Glomerular endothelial cell (primary cell): Measurements from ENCODE around the gene TREM2. TPM values are rescaled to one million over a fixed set of nuclear protein-coding genes. Genes with fewer than 3 reads are reported as not detected.
"Not testable (repeated sequence)": the region's sequence is repeated elsewhere in the genome, so short reads cannot be mapped to it uniquely, and the experiment has no call there.

ENCODE experiments used
- DNase-seq: peaks from one replicate; pipeline ENCODE4 v3.0.0-alpha.2; 2011; ENCODE audit warnings: low read depth, low spot score; ENCODE audit errors: extremely low read depth
- total RNA-seq: library from RNA; depleted of rRNA; stranded (reverse); fragments of >200 nt; gene quantifications from 2 replicates; pipeline ENCODE4 v1.2.3, GENCODE V29; 2015

Gene TREM2
- total RNA-seq, 1 donor from 2014 or later: not detected

GRCh38 chr6:41156001-41156400 is 6.9 kb downstream of the TREM2 start:
- DNase-seq: no peak

GRCh38 chr6:41155132-41155805 is 7.6 kb downstream of the TREM2 start:
- DNase-seq: no peak

- DNase-seq: no peak
Observed at GRCh38 chr6:41153992-41154625, 8.8 kb downstream of the TREM2 start, which contains the start of gene TREML1. Gene TREML1 (minus strand): TSS chr6:41154347. CDS start chr6:41154288, 59 bp downstream.

- DNase-seq: no peak
Observed at GRCh38 chr6:41153451-41153850, 9.5 kb downstream of the TREM2 start.

- no peak for DNase-seq
Observed at GRCh38 chr6:41150671-41151070, 12.2 kb downstream of the TREM2 start.

- DNase-seq: no peak
Observed at GRCh38 chr6:41147917-41148316, 15.0 kb downstream of the TREM2 start.

GRCh38 chr6:41136911-41137310 is 26.0 kb downstream of the TREM2 start:
- no peak for DNase-seq

GRCh38 chr6:41135062-41135832 is 27.7 kb downstream of the TREM2 start:
- DNase-seq: no peak

GRCh38 chr6:41132254-41132653 is 30.7 kb downstream of the TREM2 start:
- DNase-seq: no peak

- DNase-seq: no peak
Observed at GRCh38 chr6:41125282-41125681, 37.6 kb downstream of the TREM2 start.

GRCh38 chr6:41122918-41123317 is 40.0 kb downstream of the TREM2 start:
- no peak for DNase-seq

GRCh38 chr6:41122373-41122772 is 40.5 kb downstream of the TREM2 start:
- DNase-seq: no peak

- DNase-seq: no peak
Observed at GRCh38 chr6:41120058-41120457, 42.9 kb downstream of the TREM2 start.

GRCh38 chr6:41119508-41119907 is 43.4 kb downstream of the TREM2 start:
- no peak for DNase-seq

GRCh38 chr6:41115027-41115426 is 47.9 kb downstream of the TREM2 start:
- not testable (repeated sequence) for DNase-seq

GRCh38 chr6:41111017-41111416 is 51.9 kb downstream of the TREM2 start:
- DNase-seq: no peak

Other genes with a start within 250 kb of the TREM2 start
- gene UNC5CL, start 123.9 kb downstream of the TREM2 start, total RNA-seq: 0.10 TPM in 1 of 2 replicates, not detected in the other
- not detected in 2 replicates for gene TSPO2, start 120.6 kb downstream of the TREM2 start, total RNA-seq
- gene APOBEC2, start 109.9 kb downstream of the TREM2 start, total RNA-seq: not detected in 2 replicates
- 7.8 and 15.2 TPM in 2 replicates for gene OARD1, start 90.8 kb downstream of the TREM2 start, total RNA-seq
- 15.1 and 28.2 TPM in 2 replicates for gene NFYA, start 90.1 kb downstream of the TREM2 start, total RNA-seq
- gene TREML1, start 8.8 kb downstream of the TREM2 start, total RNA-seq: not detected in 2 replicates
- not detected in 2 replicates for gene TREML2, start 38.0 kb upstream of the TREM2 start, total RNA-seq
- gene TREML4, start 65.2 kb upstream of the TREM2 start, total RNA-seq: not detected in 2 replicates
- gene TREM1, start 123.6 kb upstream of the TREM2 start, total RNA-seq: not detected in 2 replicates
- gene NCR2, start 172.5 kb upstream of the TREM2 start, total RNA-seq: not detected in 2 replicates